Measurements from ENCODE around the gene PRDM16.

DNA sequence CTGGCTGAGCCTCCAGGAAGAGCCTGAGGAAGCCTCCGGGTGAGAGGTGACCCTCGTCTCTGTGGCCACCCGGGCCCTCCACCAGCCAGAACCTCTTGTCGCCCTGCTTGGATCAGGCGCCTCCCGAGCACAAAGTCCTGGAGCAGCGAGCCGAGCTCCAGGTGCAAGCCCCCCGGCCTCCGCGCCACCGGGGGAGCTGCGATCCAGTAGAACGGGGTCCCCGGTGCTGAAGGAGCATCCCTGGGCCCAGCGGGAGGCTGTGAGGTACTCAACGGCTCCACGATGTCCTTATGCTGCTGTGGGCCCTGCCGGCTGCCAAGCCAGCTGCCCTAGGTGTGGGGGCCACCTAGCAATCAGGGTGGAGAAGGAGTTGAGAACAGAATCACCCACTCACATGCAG, 102.8 kb downstream of the PRDM16 start:
- TF ChIP-seq CTCF (IDR thresholded peaks at IDR 0.05) (no peak), POLR2A (IDR thresholded peaks at IDR 0.05) (no peak)

Measured in thyroid gland (tissue), 4 donors.